B cell (primary cell): ENCODE data around the gene ABCA4.

ENCODE experiments used
- EZH2 ChIP-seq: IDR thresholded peaks from 2 replicates; pipeline ENCODE4 v1.6.1; 2012; ENCODE audit warnings: borderline replicate concordance, low read depth, mild to moderate bottlenecking, moderate library complexity, low read length; ENCODE audit not compliant: insufficient read depth, poor library complexity, severe bottlenecking
- TF ChIP-seq, protein P1 (sequence below): fragments of 200-600 bp; IDR thresholded peaks from one replicate; pipeline ENCODE4 v1.8.0; 2022; ENCODE audit warnings: antibody characterized with exemption, mild to moderate bottlenecking

DNA sequence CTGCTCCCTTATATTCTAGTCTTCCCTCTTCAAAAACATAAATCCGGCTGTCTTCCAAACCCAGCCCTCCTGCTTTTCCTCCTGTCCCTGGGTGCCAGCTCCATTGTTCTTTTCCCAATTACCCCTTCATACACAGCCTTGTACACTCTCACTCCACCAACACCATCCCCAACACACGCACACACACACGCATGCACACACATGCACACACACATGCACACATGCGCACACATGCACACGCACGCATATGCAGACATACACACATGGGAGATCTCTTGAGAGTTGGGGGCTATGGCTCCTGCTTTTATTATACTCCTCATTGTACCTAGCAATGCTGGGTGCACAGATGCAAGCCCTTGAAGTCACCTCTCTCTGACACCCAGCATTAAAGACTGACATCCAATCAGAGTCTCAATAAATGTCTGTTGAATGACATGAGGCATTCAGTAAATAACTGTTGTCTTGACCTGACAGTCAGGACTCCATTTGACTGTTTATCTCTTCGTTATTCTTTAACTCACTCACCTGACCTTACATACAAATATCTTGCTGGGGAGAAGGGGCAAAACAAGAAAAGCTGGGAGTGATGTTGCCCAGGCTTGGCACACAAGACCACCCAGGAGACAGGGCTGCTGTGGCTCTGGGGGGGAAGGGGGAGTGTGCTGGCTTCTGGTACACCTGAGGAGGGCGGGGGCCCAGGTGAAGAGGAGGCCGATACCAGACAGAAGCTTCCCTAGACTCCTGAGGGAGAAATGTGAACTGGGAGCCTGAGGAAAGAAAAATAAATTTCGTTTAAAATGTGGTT is 16.0 kb downstream of the ABCA4 start:
- TF ChIP-seq, protein P1, sequence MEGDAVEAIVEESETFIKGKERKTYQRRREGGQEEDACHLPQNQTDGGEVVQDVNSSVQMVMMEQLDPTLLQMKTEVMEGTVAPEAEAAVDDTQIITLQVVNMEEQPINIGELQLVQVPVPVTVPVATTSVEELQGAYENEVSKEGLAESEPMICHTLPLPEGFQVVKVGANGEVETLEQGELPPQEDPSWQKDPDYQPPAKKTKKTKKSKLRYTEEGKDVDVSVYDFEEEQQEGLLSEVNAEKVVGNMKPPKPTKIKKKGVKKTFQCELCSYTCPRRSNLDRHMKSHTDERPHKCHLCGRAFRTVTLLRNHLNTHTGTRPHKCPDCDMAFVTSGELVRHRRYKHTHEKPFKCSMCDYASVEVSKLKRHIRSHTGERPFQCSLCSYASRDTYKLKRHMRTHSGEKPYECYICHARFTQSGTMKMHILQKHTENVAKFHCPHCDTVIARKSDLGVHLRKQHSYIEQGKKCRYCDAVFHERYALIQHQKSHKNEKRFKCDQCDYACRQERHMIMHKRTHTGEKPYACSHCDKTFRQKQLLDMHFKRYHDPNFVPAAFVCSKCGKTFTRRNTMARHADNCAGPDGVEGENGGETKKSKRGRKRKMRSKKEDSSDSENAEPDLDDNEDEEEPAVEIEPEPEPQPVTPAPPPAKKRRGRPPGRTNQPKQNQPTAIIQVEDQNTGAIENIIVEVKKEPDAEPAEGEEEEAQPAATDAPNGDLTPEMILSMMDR = no peak
- TF ChIP-seq EZH2 = no peak
